ENCODE measurements around the gene BCL3. TPM values are rescaled to one million over a fixed set of nuclear protein-coding genes. Genes with fewer than 3 reads are reported as not detected.

BCL3 gene
- total and polyA plus RNA-seq, 9 donors, result 2.7 to 19.2 (median 14.5) TPM

DNA sequence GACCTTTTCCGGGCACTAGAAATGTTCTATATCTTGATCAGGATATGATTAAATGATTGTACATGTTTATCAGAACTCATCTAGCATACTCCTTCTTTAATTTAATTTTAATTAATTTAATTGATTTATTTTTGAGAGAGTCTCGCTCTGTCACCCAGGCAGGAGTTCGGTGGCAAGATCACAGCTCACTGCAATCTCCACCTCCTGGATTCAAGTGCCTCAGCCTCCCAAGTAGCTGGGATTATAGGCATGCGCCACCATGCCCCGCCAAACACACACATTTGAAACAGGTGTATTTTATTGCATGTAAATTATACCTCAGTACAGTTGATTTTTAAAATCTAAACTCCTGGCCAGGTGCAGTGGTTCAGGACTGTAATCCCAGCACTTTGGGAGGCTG is 17.4 kb upstream of the BCL3 start:
- DNase-seq, result no peak
- peaks cover 3% of the 10 kb centered on the region for H3K27me3 ChIP-seq (ENCODE audit: control insufficient read depth, insufficient read depth, low read length)
- H3K4me1 ChIP-seq (ENCODE audit: control insufficient read depth, insufficient read depth, low read length), result no peaks in the 10 kb centered on the region
- no peak overlapping the region for H3K4me3 ChIP-seq (ENCODE audit: low read length)
- no CpG with 5 or more reads among the region's 5 CpGs for WGBS (ENCODE audit: insufficient coverage)
- H3K36me3 ChIP-seq (ENCODE audit: control insufficient read depth, insufficient read depth, low read length), result no peaks in the 10 kb centered on the region
- H3K9me3 ChIP-seq (replicated peaks; ENCODE audit: control insufficient read depth, low read depth, low read length), result no peaks in the 10 kb centered on the region
- no peak overlapping the region for H3K27ac ChIP-seq (ENCODE audit: low read length)

DNA sequence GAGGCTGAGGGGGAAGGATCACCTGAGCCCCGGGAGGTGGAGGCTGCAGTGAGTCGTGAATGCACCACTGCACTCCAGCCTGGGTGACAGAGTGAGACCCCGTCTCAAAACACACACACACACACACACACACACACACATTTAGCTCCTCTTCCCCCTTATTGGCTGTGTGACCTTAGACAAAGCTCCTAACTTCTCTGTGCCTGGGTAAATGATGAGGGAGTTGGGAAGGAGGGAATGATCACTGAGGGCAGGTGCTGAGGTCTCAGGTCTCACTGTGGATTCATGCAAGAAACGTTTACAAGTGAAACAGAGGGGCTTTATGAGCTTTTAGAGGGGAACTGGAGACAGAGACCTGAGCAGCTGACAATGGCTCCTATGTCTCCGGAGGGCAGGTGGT is 16.9 kb upstream of the BCL3 start:
- WGBS (ENCODE audit: insufficient coverage), result 49% methylated on average over 2 of the region's 5 CpGs
- DNase-seq, result no peak
- Histone ChIP-seq H3K4me1 (ENCODE audit: control insufficient read depth, insufficient read depth, low read length) (no peaks in the 10 kb centered on the region), H3K9me3 (replicated peaks; ENCODE audit: control insufficient read depth, low read depth, low read length) (no peaks in the 10 kb centered on the region), H3K36me3 (ENCODE audit: control insufficient read depth, insufficient read depth, low read length) (no peaks in the 10 kb centered on the region), H3K27ac (ENCODE audit: low read length) (no peak overlapping the region), H3K4me3 (ENCODE audit: low read length) (no peak overlapping the region), H3K27me3 (ENCODE audit: control insufficient read depth, insufficient read depth, low read length) (peaks cover 3% of the 10 kb centered on the region)

DNA sequence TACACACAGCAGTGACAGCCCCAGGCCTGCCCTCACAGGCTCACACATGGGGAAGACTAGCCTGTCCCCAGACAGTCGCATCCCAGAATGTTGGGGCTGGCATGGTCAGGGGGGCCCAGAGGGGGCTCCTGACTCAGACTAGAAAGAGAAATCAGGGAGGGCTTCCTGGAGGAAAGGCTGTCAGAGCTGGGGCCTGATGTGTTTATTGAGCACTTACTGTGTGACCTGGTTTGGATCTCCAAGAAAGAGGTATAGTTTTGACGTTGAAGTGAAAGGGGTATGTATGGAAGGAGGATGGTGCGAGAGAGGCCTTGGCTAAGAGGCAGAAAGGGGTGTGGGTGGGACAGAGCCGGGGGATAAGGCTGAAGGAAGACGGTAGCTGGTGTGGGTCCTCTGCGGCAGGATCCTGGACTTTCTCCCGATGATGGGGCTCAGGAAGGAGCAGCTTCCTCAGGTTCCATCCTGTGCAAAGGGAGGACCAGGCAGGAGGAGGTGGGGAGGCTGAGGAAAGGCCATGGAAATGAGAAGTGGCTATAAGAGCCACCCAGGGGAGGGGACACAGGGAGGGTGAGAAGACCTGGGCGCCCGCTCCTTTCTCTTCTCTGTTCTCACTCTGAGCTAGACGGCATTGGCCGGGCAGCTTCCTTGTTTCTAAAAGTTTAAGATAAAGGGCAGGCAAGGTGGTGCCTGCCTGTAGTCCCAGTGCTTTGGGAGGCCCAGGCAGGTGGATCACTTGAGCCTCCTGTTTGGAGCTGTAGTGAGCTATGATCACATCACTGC is 16.1 kb upstream of the BCL3 start:
- peaks cover under 1% of the 10 kb centered on the region for H3K4me1 ChIP-seq (ENCODE audit: control insufficient read depth, insufficient read depth, low read length)
- no peaks in the 10 kb centered on the region for H3K9me3 ChIP-seq (replicated peaks; ENCODE audit: control insufficient read depth, low read depth, low read length)
- H3K27me3 ChIP-seq (ENCODE audit: control insufficient read depth, insufficient read depth, low read length), result peaks cover 3% of the 10 kb centered on the region
- H3K27ac ChIP-seq (ENCODE audit: low read length), result no peak overlapping the region
- DNase-seq, result no peak
- no peak overlapping the region for H3K4me3 ChIP-seq (ENCODE audit: low read length)
- no peaks in the 10 kb centered on the region for H3K36me3 ChIP-seq (ENCODE audit: control insufficient read depth, insufficient read depth, low read length)
- 76% methylated on average over 8 of the region's 11 CpGs for WGBS (ENCODE audit: insufficient coverage)

DNA sequence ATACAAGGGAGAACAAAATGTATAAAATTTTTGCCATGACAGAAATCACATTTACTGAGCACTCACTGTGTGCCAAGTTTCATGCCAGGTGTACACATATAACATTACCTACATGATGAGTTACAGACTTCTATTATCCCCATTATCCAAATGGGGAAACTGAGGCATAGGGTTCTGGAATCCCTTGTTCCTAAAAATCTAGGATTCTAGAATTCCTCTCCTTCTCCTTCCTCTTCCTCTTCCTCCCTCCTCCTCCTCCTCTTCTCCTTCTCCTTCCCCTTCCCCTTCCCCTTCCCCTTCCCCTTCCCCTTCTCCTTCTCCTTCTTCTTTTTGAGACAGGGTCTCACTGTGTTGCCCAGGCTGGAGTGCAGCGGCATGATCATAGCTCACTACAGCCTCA is 14.2 kb upstream of the BCL3 start:
- H3K9me3 ChIP-seq (replicated peaks; ENCODE audit: control insufficient read depth, low read depth, low read length), result no peaks in the 10 kb centered on the region
- H3K27ac ChIP-seq (ENCODE audit: low read length), result no peak overlapping the region
- no peak for DNase-seq
- H3K4me3 ChIP-seq (ENCODE audit: low read length), result no peak overlapping the region
- H3K36me3 ChIP-seq (ENCODE audit: control insufficient read depth, insufficient read depth, low read length), result no peaks in the 10 kb centered on the region
- 100% methylated on average over 1 of the region's 1 CpG for WGBS (ENCODE audit: insufficient coverage)
- peaks cover 3% of the 10 kb centered on the region for H3K27me3 ChIP-seq (ENCODE audit: control insufficient read depth, insufficient read depth, low read length)
- peaks cover 3% of the 10 kb centered on the region for H3K4me1 ChIP-seq (ENCODE audit: control insufficient read depth, insufficient read depth, low read length)

DNA sequence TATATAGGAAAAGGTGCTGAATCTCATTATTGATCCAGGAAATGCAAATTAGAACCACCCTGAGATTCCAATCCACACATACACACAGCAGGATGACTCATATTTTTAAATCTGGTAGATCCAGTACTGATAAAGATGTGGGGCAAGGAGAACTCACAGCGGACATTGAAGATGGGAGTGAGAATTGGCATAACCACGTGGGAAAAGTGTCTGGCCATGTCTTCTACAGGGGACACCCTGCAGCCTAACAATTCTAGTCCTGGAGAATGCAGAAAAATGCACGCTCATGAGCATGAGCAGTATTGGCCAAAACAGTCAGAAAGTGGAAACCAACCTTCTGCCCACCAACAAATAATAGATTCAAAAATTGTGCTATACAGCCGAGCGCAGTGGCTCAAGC is 13.5 kb upstream of the BCL3 start:
- no peak for DNase-seq
- Histone ChIP-seq H3K27me3 (ENCODE audit: control insufficient read depth, insufficient read depth, low read length) (peaks cover 3% of the 10 kb centered on the region), H3K36me3 (ENCODE audit: control insufficient read depth, insufficient read depth, low read length) (no peaks in the 10 kb centered on the region), H3K4me3 (ENCODE audit: low read length) (no peak overlapping the region), H3K9me3 (replicated peaks; ENCODE audit: control insufficient read depth, low read depth, low read length) (no peaks in the 10 kb centered on the region), H3K4me1 (ENCODE audit: control insufficient read depth, insufficient read depth, low read length) (peaks cover 3% of the 10 kb centered on the region), H3K27ac (ENCODE audit: low read length) (no peak overlapping the region)
- 79% methylated on average over 2 of the region's 5 CpGs for WGBS (ENCODE audit: insufficient coverage)

DNA sequence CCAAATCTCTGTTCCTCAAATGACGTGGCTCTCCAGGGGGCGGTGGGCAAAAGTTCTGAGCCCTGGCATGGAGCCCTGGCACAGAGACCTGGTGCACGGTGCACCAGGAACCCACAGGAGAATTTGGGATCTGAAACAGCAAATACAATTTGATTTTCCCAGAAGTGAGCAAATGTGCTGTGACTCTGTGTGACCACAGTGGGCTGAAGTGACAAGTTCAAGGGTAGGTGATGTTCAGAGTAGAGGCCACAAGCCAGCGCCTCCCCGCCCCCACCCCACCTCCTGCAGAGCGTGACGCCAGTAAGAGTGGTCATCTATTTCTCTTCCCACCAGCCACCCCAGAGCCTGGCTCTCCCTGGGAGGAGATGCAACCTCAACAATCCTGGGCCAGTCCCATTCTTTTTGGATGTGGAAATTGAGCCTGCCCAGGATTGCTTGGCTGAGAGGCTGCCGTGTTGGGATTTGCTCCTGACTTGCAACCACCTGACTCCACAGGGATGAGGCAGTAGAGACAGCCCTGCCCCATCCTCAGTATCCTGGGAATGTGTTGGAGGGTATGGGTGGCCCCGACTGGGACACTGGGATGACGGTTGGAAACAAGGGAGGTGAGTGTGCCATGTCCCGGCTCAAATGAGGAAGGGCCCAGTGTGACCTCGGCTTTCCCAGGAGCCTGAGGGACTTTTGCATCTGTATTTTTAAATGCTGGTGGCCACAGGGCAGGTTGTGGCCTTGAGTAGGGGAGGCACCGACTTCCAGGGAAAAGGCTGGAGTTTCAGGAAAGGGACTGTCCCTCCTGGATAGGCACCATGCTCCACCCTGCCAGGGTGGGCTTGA is 11.1 kb upstream of the BCL3 start:
- Histone ChIP-seq H3K27me3 (ENCODE audit: control insufficient read depth, insufficient read depth, low read length) (no peaks in the 10 kb centered on the region), H3K36me3 (ENCODE audit: control insufficient read depth, insufficient read depth, low read length) (no peaks in the 10 kb centered on the region), H3K9me3 (replicated peaks; ENCODE audit: control insufficient read depth, low read depth, low read length) (no peaks in the 10 kb centered on the region), H3K27ac (ENCODE audit: low read length) (no peak overlapping the region), H3K4me1 (ENCODE audit: control insufficient read depth, insufficient read depth, low read length) (peaks cover 23% of the 10 kb centered on the region), H3K4me3 (ENCODE audit: low read length) (no peak overlapping the region)
- 47% methylated on average over 8 of the region's 13 CpGs for WGBS (ENCODE audit: insufficient coverage)
- DNase-seq, result no peak

DNA sequence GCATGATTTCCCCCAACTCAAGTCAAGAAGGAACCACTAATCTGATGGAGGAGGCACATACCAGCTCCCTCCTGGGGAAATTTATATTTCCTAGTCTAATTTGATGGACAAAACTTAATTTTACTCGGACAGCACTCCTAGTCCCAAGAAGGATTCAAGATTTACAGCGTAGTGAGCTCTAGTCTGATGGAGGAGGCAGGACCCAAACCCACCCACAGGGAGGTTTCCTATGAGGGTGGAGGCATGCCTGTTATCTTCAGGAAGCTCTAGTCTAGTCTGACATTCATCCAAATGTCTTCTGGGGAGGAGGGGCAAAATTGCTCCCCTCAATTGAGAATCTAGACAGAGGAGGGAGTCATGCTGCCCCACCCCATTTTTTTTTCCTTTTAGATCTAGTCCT is 10.4 kb upstream of the BCL3 start:
- no CpG with 5 or more reads among the region's 2 CpGs for WGBS (ENCODE audit: insufficient coverage)
- DNase-seq, result no peak
- peaks cover 29% of the 10 kb centered on the region for H3K4me1 ChIP-seq (ENCODE audit: control insufficient read depth, insufficient read depth, low read length)
- H3K4me3 ChIP-seq (ENCODE audit: low read length), result no peak overlapping the region
- no peaks in the 10 kb centered on the region for H3K27me3 ChIP-seq (ENCODE audit: control insufficient read depth, insufficient read depth, low read length)
- no peak overlapping the region for H3K27ac ChIP-seq (ENCODE audit: low read length)
- H3K36me3 ChIP-seq (ENCODE audit: control insufficient read depth, insufficient read depth, low read length), result no peaks in the 10 kb centered on the region
- H3K9me3 ChIP-seq (replicated peaks; ENCODE audit: control insufficient read depth, low read depth, low read length), result no peaks in the 10 kb centered on the region

DNA sequence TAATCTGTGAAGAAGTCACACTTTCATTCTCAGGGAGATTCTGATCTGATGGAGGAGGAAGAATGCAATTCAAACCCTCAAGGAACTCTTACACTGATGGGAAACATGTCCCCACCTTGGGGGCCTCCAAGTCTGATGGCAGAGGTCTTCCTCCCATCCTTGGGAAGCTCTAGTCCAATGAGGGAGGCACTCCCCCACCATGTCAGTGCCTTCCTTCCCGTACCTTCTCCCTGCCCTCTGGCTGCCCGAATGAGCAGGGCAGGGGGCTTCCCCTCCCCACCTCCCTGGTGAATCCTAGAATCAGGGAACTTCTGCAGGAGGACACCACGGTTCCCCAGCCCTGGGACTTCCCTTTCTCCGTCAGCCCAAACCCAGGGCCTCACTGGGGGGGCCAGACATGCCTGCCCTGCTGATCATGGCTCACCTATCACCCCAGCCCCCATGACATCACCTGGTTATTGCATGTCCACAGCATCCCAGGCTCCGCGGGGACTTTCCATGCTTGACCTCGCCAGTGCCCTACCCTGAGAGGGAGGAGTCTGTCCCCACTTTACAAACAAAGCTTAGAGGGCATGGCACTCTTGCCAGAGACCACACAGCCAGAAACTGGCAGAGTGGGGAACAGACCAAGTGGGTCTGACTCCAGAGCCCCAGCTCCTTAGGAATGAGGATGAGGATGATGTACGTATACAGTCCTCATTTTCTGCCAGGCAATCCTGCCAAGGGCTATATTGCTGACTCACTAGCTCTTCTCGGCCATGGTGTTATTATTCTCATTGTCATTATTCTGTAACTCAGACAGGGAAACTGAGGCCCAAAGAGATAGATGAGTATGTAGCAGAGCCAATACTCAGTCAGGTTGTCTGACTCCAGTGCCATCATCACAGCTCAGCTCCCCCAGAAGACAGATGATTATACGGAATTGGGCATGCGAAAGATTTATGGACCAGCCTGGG is 9.6 kb upstream of the BCL3 start:
- Histone ChIP-seq H3K27me3 (ENCODE audit: control insufficient read depth, insufficient read depth, low read length) (no peaks in the 10 kb centered on the region), H3K9me3 (replicated peaks; ENCODE audit: control insufficient read depth, low read depth, low read length) (no peaks in the 10 kb centered on the region), H3K4me1 (ENCODE audit: control insufficient read depth, insufficient read depth, low read length) (peaks cover 29% of the 10 kb centered on the region), H3K36me3 (ENCODE audit: control insufficient read depth, insufficient read depth, low read length) (no peaks in the 10 kb centered on the region), H3K27ac (ENCODE audit: low read length) (no peak overlapping the region), H3K4me3 (ENCODE audit: low read length) (no peak overlapping the region)
- 56% methylated on average over 3 of the region's 11 CpGs for WGBS (ENCODE audit: insufficient coverage)
- DNase-seq, result no peak

DNA sequence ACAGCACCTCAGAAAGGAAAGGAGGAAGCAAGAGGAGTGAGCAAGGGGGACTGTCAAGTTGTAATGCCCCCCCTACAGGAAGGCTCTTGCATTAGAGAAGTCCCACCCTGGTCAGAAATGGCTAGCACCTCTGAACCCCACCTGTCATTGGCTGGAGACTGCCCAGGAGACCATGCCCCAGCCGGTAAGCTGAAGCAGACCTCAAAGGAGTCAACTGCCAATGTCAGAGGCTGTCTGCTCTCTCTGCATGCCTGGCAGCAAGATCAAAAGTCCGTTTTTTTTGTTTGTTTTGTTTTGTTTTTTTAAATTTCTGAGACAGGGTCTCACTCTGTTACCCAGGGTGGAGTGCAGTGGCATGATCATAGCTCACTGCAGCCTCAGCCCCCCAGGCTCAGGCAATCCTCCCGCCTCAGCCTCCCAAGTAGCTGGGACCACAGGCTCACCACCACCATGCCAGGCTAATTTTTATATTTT is 8.1 kb upstream of the BCL3 start:
- no peak for DNase-seq
- no peaks in the 10 kb centered on the region for H3K9me3 ChIP-seq (replicated peaks; ENCODE audit: control insufficient read depth, low read depth, low read length)
- H3K4me1 ChIP-seq (ENCODE audit: control insufficient read depth, insufficient read depth, low read length), result peaks cover 40% of the 10 kb centered on the region
- H3K4me3 ChIP-seq (ENCODE audit: low read length), result no peak overlapping the region
- 10% methylated on average over 1 of the region's 3 CpGs for WGBS (ENCODE audit: insufficient coverage)
- H3K27me3 ChIP-seq (ENCODE audit: control insufficient read depth, insufficient read depth, low read length), result no peaks in the 10 kb centered on the region
- no peak overlapping the region for H3K27ac ChIP-seq (ENCODE audit: low read length)
- H3K36me3 ChIP-seq (ENCODE audit: control insufficient read depth, insufficient read depth, low read length), result no peaks in the 10 kb centered on the region

All from muscle of leg (tissue), 11 donors.